ENCODE results near the gene BIRC5.

- TF ChIP-seq GATA3 (IDR thresholded peaks at IDR 0.05; ENCODE audit: low read depth, low read length) (no peak), GATA2 (IDR thresholded peaks at IDR 0.05; ENCODE audit: low read depth, low read length) (no peak)
Observed at GRCh38 chr17:78241277-78242023, 27.4 kb downstream of the BIRC5 start.
